ENCODE results near the gene ZSCAN18. TPM values are rescaled to one million over a fixed set of nuclear protein-coding genes. Genes with fewer than 3 reads are reported as not detected.

ZSCAN18 gene
- total RNA-seq, 1 donor from 2014 or later: 16.6 TPM

GRCh38 chr19:58059671-58060078 lies 38.4 kb downstream of the ZSCAN18 start:
- FAIRE-seq: no peak
- DNase-seq (ENCODE audit: low read depth): peak; percentile 2
- no peak for TF ChIP-seq CTCF (IDR thresholded peaks at IDR 0.05; ENCODE audit: insufficient read depth, low read length, severe bottlenecking)
- Histone ChIP-seq H3K27me3 (ENCODE audit: control insufficient read depth, insufficient read depth, low read length) (no peaks in the 10 kb centered on the region), H3K4me3 (ENCODE audit: low read depth, low read length) (peak overlapping the region; percentile 52), H3K36me3 (ENCODE audit: control insufficient read depth, insufficient read depth, low read length) (no peaks in the 10 kb centered on the region)

- TF ChIP-seq CTCF (IDR thresholded peaks at IDR 0.05; ENCODE audit: insufficient read depth, low read length, severe bottlenecking): no peak
- no peaks in the 10 kb centered on the region for H3K27me3 ChIP-seq (ENCODE audit: control insufficient read depth, insufficient read depth, low read length)
- H3K4me3 ChIP-seq (ENCODE audit: low read depth, low read length): peak within 1 kb of the TSS; percentile 52
- H3K36me3 ChIP-seq (ENCODE audit: control insufficient read depth, insufficient read depth, low read length): no peaks in the 10 kb centered on the region
- FAIRE-seq: no peak
- DNase-seq (ENCODE audit: low read depth): peak; percentile 51
Observed at GRCh38 chr19:58059003-58059670, 38.9 kb downstream of the ZSCAN18 start, which contains the start of gene ZNF135. TSS of gene ZNF135 (plus strand) at chr19:58059282. CDS start at chr19:58060003, 721 bp downstream.

- Histone ChIP-seq H3K4me3 (ENCODE audit: low read depth, low read length) (no peak overlapping the region), H3K27me3 (ENCODE audit: control insufficient read depth, insufficient read depth, low read length) (no peaks in the 10 kb centered on the region), H3K36me3 (ENCODE audit: control insufficient read depth, insufficient read depth, low read length) (no peaks in the 10 kb centered on the region)
- FAIRE-seq: no peak
- TF ChIP-seq CTCF (IDR thresholded peaks at IDR 0.05; ENCODE audit: insufficient read depth, low read length, severe bottlenecking): no peak
- DNase-seq (ENCODE audit: low read depth): no peak
Observed at GRCh38 chr19:58058467-58058866, 39.6 kb downstream of the ZSCAN18 start.

GRCh38 chr19:58056861-58057260 lies 41.2 kb downstream of the ZSCAN18 start:
- Histone ChIP-seq H3K27me3 (ENCODE audit: control insufficient read depth, insufficient read depth, low read length) (no peaks in the 10 kb centered on the region), H3K36me3 (ENCODE audit: control insufficient read depth, insufficient read depth, low read length) (no peaks in the 10 kb centered on the region), H3K4me3 (ENCODE audit: low read depth, low read length) (no peak overlapping the region)
- no peak for DNase-seq (ENCODE audit: low read depth)
- FAIRE-seq: no peak
- TF ChIP-seq CTCF (IDR thresholded peaks at IDR 0.05; ENCODE audit: insufficient read depth, low read length, severe bottlenecking): no peak

GRCh38 chr19:58056261-58056660 lies 41.8 kb downstream of the ZSCAN18 start:
- Histone ChIP-seq H3K27me3 (ENCODE audit: control insufficient read depth, insufficient read depth, low read length) (no peaks in the 10 kb centered on the region), H3K36me3 (ENCODE audit: control insufficient read depth, insufficient read depth, low read length) (no peaks in the 10 kb centered on the region), H3K4me3 (ENCODE audit: low read depth, low read length) (no peak overlapping the region)
- no peak for DNase-seq (ENCODE audit: low read depth)
- FAIRE-seq: no peak
- no peak for TF ChIP-seq CTCF (IDR thresholded peaks at IDR 0.05; ENCODE audit: insufficient read depth, low read length, severe bottlenecking)
